Measurements from ENCODE around the gene HMGA1. TPM values are rescaled to one million over a fixed set of nuclear protein-coding genes. Genes with fewer than 3 reads are reported as not detected.

HMGA1 gene
- total RNA-seq, 1 experiment from 2014 or later, result 2,446 TPM

GRCh38 chr6:34259529-34260069 lies 22.9 kb downstream of the HMGA1 start:
- Mint-ChIP-seq H3K4me1 (no peaks in the 10 kb centered on the region), H3K9me3 (peaks cover 30% of the 10 kb centered on the region), H3K27me3 (ENCODE audit: low read depth) (peaks cover 3% of the 10 kb centered on the region; the same call in 1 of the 2 replicates), H3K36me3 (peaks cover 17% of the 10 kb centered on the region), H3K4me3 (no peak overlapping the region), H3K27ac (no peak overlapping the region)
- no peak for ATAC-seq
- DNase-seq (ENCODE audit: low spot score), result no peak
- ChIA-PET POLR2A (no interaction called here), CTCF (no interaction called here)
- no peak for TF ChIP-seq GRHL2 (CRISPR knock-in tag; IDR thresholded peaks at IDR 0.05; ENCODE audit: insufficient replicate concordance, severe bottlenecking)
- TF ChIP-seq NR3C1 (CRISPR knock-in tag; conservative IDR thresholded peaks at IDR 0.05; ENCODE audit: low read depth), result no peak
- no peak for TF ChIP-seq JAZF1 (CRISPR knock-in tag; IDR thresholded peaks at IDR 0.05)
- TF ChIP-seq SMAD4 (CRISPR knock-in tag; IDR thresholded peaks at IDR 0.05), result no peak
- no peak for TF ChIP-seq NFE2L1 (CRISPR knock-in tag; IDR thresholded peaks at IDR 0.05)
- TF ChIP-seq, protein P1, sequence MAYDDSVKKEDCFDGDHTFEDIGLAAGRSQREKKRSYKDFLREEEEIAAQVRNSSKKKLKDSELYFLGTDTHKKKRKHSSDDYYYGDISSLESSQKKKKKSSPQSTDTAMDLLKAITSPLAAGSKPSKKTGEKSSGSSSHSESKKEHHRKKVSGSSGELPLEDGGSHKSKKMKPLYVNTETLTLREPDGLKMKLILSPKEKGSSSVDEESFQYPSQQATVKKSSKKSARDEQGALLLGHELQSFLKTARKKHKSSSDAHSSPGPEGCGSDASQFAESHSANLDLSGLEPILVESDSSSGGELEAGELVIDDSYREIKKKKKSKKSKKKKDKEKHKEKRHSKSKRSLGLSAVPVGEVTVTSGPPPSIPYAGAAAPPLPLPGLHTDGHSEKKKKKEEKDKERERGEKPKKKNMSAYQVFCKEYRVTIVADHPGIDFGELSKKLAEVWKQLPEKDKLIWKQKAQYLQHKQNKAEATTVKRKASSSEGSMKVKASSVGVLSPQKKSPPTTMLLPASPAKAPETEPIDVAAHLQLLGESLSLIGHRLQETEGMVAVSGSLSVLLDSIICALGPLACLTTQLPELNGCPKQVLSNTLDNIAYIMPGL (CRISPR knock-in tag; IDR thresholded peaks at IDR 0.05), result no peak
- no peak for TF ChIP-seq KAT7 (CRISPR knock-in tag; IDR thresholded peaks at IDR 0.05; ENCODE audit: borderline replicate concordance)
- no peak for TF ChIP-seq MXD4 (CRISPR knock-in tag; IDR thresholded peaks at IDR 0.05; ENCODE audit: borderline replicate concordance)
- TF ChIP-seq NFATC4 (CRISPR knock-in tag; IDR thresholded peaks at IDR 0.05), result no peak
- TF ChIP-seq, protein P2, sequence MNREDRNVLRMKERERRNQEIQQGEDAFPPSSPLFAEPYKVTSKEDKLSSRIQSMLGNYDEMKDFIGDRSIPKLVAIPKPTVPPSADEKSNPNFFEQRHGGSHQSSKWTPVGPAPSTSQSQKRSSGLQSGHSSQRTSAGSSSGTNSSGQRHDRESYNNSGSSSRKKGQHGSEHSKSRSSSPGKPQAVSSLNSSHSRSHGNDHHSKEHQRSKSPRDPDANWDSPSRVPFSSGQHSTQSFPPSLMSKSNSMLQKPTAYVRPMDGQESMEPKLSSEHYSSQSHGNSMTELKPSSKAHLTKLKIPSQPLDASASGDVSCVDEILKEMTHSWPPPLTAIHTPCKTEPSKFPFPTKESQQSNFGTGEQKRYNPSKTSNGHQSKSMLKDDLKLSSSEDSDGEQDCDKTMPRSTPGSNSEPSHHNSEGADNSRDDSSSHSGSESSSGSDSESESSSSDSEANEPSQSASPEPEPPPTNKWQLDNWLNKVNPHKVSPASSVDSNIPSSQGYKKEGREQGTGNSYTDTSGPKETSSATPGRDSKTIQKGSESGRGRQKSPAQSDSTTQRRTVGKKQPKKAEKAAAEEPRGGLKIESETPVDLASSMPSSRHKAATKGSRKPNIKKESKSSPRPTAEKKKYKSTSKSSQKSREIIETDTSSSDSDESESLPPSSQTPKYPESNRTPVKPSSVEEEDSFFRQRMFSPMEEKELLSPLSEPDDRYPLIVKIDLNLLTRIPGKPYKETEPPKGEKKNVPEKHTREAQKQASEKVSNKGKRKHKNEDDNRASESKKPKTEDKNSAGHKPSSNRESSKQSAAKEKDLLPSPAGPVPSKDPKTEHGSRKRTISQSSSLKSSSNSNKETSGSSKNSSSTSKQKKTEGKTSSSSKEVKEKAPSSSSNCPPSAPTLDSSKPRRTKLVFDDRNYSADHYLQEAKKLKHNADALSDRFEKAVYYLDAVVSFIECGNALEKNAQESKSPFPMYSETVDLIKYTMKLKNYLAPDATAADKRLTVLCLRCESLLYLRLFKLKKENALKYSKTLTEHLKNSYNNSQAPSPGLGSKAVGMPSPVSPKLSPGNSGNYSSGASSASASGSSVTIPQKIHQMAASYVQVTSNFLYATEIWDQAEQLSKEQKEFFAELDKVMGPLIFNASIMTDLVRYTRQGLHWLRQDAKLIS (CRISPR knock-in tag; IDR thresholded peaks at IDR 0.05; ENCODE audit: borderline replicate concordance), result no peak
- no peak for TF ChIP-seq CDX4 (CRISPR knock-in tag; IDR thresholded peaks at IDR 0.05; ENCODE audit: borderline replicate concordance)
- TF ChIP-seq E2F4 (CRISPR knock-in tag; IDR thresholded peaks at IDR 0.05; ENCODE audit: borderline replicate concordance, low read depth), result no peak
- TF ChIP-seq ATF1 (CRISPR knock-in tag; IDR thresholded peaks at IDR 0.05), result no peak
- TF ChIP-seq ZBTB21 (CRISPR knock-in tag; IDR thresholded peaks at IDR 0.05; ENCODE audit: borderline replicate concordance), result no peak
- TF ChIP-seq, protein P3, sequence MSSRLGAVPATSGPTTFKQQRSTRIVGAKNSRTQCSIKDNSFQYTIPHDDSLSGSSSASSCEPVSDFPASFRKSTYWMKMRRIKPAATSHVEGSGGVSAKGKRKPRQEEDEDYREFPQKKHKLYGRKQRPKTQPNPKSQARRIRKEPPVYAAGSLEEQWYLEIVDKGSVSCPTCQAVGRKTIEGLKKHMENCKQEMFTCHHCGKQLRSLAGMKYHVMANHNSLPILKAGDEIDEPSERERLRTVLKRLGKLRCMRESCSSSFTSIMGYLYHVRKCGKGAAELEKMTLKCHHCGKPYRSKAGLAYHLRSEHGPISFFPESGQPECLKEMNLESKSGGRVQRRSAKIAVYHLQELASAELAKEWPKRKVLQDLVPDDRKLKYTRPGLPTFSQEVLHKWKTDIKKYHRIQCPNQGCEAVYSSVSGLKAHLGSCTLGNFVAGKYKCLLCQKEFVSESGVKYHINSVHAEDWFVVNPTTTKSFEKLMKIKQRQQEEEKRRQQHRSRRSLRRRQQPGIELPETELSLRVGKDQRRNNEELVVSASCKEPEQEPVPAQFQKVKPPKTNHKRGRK (CRISPR knock-in tag; IDR thresholded peaks at IDR 0.05; ENCODE audit: borderline replicate concordance), result no peak
- TF ChIP-seq EMX1 (CRISPR knock-in tag; IDR thresholded peaks at IDR 0.05), result no peak
- TF ChIP-seq NR1H2 (CRISPR knock-in tag; IDR thresholded peaks at IDR 0.05), result no peak
- no peak for TF ChIP-seq JUN (CRISPR knock-in tag; IDR thresholded peaks at IDR 0.05)

Measured in WTC11 (cell line).